GM08714 (cell line): Measurements from ENCODE around the gene RTL9.
"Not testable (repeated sequence)": the region's sequence is repeated elsewhere in the genome, so short reads cannot be mapped to it uniquely, and the experiment has no call there.

Experiments
- H3K4me3 ChIP-seq: fragments of 200-500 bp; sonication (Bioruptor generic); 2 replicates; pipeline ENCODE4 v1.5.1; 2014; ENCODE audit warnings: mild to moderate bottlenecking, low read length, inconsistent platforms
- ZNF274 ChIP-seq: IDR thresholded peaks from 2 replicates; pipeline ENCODE4 v1.6.1; 2012; ENCODE audit warnings: mild to moderate bottlenecking, low read depth, low read length

The RTL9 gene

DNA sequence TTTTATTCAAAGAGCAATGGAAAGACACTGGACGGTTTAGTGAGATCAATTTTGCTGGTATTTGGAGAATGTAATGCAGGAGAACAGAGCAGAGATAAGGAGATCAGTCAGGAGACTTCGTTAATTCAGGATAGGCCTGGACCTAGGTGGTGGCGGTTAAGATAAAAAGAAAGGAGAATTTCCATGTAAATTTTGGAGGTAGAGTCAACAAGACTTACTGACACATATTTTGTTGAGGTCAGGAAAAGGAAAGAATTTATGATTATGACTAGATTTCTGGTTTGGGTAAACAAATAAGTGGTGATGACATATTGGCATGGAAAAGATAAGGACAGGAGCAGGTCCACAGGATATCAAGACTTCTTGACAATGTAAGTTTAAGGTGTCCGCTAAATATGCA, 31.9 kb upstream of the RTL9 start:
- no peak for TF ChIP-seq ZNF274
- no peak overlapping the region for H3K4me3 ChIP-seq

GRCh38 chrX:110327336-110327735, 31.3 kb upstream of the RTL9 start:
- no peak for TF ChIP-seq ZNF274

GRCh38 chrX:110328613-110329012, 30.0 kb upstream of the RTL9 start:
- H3K4me3 ChIP-seq = not testable (repeated sequence)

More at GRCh38 chrX:110327336-110327735, 31.3 kb upstream of the RTL9 start:
- H3K4me3 ChIP-seq = no peak overlapping the region

GRCh38 chrX:110331444-110332030, 27.1 kb upstream of the RTL9 start:
- no peak for TF ChIP-seq ZNF274
- H3K4me3 ChIP-seq = no peak overlapping the region

DNA sequence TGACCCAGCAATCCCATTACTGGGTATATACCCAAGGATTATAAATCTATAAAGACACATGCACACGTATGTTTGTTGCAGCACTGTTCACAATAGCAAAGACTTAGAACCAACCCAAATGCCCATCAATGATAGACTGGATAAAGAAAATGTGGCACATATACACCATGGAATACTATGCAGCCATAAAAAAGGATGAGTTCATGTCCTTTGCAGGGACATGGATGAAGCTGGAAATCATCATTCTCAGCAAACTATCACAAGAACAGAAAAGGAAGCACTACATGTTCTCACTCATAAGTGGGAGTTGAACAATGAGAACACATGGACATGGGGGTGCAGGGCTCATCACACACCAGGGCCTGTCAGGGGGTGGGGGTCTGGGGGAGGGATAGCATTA, 25.2 kb upstream of the RTL9 start:
- not testable (repeated sequence) for H3K4me3 ChIP-seq

- no peak overlapping the region for H3K4me3 ChIP-seq
- TF ChIP-seq ZNF274 = no peak
Measured at GRCh38 chrX:110338935-110339334, 19.7 kb upstream of the RTL9 start.

- no peak overlapping the region for H3K4me3 ChIP-seq
- no peak for TF ChIP-seq ZNF274
Measured at GRCh38 chrX:110341189-110342035, 17.2 kb upstream of the RTL9 start.

DNA sequence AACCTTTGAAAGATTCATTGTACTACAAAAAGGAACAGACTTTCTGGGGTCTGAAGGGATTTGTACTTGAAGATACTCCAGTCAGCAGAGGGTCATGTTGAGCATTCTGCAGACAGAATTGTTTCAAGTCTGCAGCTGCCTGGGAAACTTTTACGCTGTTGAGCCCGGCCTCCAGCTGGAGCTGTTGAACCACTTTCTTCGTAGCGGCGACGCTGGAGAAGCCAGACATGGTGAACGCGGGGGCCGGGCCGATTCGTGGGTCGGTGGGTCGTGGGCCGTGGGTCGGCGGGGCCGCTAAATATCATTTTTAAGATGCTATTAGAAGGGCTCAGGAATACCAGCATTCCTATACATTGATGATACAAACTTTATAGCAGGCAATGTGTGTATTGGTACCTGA, 12.0 kb upstream of the RTL9 start:
- no peak overlapping the region for H3K4me3 ChIP-seq

DNA sequence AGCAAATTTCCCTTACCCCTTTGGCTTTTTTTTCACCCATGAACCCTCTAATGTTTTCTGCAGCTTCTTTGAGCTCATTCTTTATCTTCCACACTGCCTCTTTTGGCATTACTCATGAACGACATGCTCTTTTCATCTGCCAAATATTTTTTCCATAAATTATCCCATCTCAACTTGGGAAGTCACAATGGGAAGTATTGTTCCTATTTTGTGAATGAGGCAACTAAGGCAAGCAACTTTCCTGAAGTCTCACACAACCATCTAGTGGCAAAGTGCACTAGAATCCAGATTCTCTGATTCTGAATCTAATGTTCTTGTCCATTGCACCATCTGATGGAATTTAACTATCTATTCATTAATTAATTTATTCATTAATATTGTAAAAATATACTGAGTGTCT, 625 bp downstream of the RTL9 start:
- no peak overlapping the region for H3K4me3 ChIP-seq
- no peak for TF ChIP-seq ZNF274

More for the DNA sequence above, 12.0 kb upstream of the RTL9 start:
- TF ChIP-seq ZNF274 = no peak

- H3K4me3 ChIP-seq = no peak overlapping the region
- TF ChIP-seq ZNF274 = no peak
Measured at GRCh38 chrX:110363244-110363643, 4.6 kb downstream of the RTL9 start.

- TF ChIP-seq ZNF274 = no peak
- H3K4me3 ChIP-seq = no peak overlapping the region
Measured at GRCh38 chrX:110373310-110373709, 14.7 kb downstream of the RTL9 start.

DNA sequence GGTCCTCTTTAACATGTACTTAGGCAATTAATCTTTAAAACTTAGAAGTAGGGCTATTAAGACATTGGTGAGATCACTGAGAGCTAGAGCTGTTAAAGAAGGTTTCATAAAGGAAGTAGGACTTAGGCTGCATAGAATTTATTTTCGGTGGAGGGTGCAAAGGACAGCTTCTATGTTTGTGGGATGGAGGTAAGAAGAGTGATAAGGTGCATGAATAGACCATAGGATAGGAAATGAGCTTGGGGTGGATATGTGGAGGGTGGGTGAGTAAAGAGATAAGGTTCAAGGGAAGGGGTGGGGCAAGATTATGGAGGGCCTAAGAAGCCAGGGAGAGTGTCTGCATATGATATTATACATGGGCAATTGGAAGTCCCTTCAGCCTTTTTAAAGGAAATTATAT, 15.9 kb downstream of the RTL9 start:
- H3K4me3 ChIP-seq = no peak overlapping the region
- TF ChIP-seq ZNF274 = no peak

DNA sequence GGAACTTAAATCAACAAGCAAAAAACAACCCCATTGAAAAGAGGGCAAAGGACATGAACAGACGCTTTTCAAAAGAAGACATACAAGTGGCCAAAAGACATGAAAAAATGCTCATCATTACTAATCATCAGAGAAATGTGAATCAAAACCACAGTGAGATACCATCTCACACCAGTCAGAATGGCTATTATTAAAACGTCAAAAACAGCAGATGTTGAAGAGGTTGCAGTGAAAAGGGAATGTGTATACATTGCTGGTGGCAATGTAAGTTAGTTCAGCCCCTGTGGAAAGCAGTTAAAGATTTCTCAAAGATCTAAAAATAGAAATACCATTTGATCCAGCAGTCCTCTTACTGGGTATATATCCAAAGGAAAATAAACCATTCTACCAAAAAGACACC, 22.6 kb downstream of the RTL9 start:
- no peak overlapping the region for H3K4me3 ChIP-seq
- TF ChIP-seq ZNF274 = no peak

GRCh38 chrX:110383414-110383813, 24.8 kb downstream of the RTL9 start:
- H3K4me3 ChIP-seq = no peak overlapping the region
- TF ChIP-seq ZNF274 = no peak

DNA sequence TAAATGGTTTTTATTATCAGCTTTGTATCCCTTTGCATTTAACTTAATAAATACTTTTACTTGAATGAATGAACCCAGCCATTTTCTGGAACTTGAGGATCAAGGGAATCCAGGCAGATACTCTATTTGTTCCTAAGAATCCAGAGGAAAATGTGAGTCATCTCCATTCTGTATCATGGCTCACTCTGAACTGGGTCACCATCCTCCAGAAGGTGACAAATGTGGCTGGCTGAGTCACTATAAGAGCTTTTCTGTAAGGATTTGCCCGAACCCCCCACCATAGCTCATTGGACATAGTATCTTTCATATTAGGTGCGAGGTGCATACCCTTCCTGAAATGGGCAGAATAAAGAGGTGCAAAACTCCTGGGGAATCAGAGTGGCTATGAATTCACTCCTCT, 25.8 kb downstream of the RTL9 start:
- TF ChIP-seq ZNF274 = no peak
- H3K4me3 ChIP-seq = no peak overlapping the region

- no peak overlapping the region for H3K4me3 ChIP-seq
- no peak for TF ChIP-seq ZNF274
Measured at GRCh38 chrX:110389570-110389969, 30.9 kb downstream of the RTL9 start.
